Diencephalon (tissue), 1 donor: Measurements from ENCODE around the gene TCEA2. TPM values are rescaled to one million over a fixed set of nuclear protein-coding genes. Genes with fewer than 3 reads are reported as not detected.

Source experiments
- small RNA-seq: library from RNA; depleted of rRNA; stranded (forward); fragments of <200 nt; gene quantifications from one replicate; pipeline ENCODE3, GENCODE V24; 2014
- total RNA-seq: library from RNA; depleted of rRNA; stranded (reverse); fragments of >200 nt; gene quantifications from one replicate; pipeline ENCODE4 v1.2.3, GENCODE V29; 2014

Gene TCEA2
- total RNA-seq = 42.0 TPM

DNA sequence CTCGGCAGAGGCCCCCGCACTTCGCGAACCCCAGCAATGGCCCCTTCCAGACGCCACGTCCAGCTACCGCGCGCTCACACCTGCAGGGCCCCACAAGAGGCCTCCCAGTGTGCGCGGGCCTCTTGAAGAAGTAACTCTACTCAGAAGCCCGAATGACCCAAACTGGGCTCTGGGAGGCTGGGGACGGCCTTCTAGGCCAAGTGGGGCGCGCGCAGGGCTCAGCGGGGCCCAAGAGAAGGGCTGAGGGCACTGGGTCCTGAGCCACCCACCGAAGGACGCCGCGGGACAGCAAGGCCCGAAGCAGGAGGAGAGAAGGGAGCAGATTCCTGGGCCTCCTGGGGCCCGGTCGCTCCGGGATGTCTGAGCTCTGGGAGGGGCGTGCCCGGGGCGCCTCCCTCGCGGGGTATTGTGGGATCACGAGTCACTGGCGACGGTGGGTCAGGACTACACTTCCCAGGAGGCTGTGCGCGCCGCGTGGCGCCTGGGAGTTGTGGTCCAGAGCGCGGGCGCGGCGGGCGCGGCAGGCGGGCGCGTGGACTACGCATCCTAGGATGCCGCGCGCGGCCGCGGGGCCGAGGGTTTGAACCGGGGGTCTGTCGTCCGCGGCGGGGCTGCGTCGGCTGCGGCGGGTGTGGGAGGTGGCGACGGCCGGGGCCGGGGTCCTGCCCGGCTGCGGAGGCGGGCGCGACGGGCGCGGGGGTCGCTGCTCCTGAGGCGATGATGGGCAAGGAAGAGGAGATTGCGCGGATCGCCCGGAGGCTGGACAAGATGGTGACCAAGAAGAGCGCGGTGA, at the start of gene TCEA2:
Gene TCEA2, plus strand, starts transcription at position 603 of the 793 bp plus-strand sequence. Its CDS starts 115 bp downstream, at position 718.

DNA sequence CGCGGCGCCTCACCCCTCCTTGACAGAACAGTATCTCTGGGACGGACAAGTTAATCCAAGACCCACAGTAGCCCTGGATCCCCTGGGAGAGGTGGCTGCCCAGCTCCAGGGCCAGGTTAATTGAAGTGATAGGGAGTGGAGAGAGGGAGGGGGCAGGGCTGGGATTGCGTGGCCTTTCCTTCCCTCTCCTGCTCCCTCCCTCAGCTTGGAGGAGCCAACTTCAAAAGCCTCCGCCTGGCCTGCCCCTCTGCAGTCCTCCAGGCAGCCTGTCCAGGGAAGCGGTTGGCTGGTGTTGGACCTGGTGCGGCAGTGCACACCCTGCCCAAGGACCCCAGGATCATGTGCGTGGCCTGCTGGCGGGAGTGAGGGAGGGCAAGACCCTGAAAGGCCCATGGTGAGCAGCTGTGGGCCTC, 27.1 kb upstream of the TCEA2 start, which contains the start of gene C20orf204:
Gene C20orf204, plus strand, starts transcription at position 250 of the 413 bp plus-strand sequence. Its CDS starts 142 bp downstream, at position 392.

DNA sequence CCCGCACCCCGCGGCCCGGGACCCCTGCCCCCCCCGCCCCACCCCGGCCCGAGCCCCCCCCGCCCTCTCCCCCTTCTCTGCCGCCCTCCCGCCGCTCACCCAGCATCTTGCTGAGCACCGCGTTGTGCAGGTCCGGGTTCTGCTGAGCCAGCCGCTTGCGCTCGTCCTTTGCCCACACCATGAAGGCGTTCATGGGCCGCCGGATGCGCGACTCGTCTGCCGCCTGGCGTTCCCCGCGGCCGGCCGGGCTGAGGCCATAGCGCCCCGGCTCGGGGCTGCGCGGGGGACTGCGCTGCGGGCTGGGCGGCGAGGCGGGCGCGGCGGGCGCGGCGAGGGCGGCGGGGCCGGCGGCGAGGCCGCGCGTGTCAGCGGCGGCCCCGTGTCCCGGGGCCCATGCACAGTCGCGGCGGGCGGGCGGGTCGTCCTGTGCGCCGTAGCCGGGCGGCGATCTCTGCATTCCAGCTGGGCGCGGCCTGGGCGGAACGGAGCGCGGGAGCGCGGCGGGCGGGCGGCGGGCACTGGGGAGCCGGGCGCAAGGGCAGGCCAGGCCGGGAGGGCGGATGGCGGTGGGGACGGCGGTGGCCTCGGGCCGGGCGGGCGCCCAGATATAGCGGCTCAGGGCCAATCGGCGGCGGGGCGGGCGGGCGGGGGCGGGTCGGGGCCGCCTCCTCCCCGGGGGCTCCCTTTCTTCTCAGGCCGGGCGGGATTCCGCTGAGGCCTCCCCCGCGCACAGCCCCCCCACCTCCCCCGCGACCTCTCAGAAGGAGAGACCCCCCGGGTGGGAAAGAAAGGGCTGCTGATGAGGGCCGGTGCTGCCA, 13.7 kb upstream of the TCEA2 start, which contains the start of gene SOX18:
Gene SOX18, minus strand, starts transcription at position 580 of the 818 bp plus-strand sequence. Its CDS starts 123 bp downstream, at position 457.

DNA sequence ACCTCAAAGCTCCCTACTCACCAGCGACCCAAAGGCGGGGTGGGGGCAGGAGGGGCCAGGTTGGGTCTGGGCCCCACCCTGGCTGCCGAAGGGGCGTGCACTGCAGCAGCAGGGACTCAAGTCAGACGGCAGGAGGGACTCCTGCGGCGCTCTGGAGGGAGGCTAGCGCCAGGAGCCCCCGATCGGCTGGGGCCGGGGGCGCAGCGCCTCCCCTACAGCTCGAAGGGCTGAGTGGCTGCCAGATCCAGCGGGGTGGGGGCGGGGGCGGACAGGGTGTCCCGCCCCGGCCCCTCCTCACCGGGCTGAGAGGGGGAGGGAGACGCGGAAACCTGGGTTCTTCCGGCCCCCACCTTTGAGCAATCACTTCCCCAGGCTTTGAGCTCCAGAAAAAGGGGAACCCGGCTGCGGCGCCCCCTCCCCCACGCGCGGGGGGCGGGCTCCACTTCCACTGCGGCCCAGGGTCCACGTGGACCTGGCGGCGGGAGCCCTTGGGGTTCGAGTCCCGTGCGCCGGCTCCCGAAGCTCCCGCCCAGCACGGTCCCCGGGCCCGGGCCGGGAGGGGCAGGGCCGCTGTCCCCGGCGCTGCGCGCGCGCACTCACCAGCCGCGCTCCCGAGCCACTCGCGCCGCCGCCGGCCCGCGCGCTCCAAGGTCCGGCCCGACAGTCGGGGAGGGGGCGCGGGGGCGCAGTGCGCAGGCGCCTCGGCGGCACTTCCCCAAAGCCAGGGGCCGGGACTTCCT, 16.4 kb downstream of the TCEA2 start, which contains the start of gene RGS19:
Gene RGS19, minus strand, starts transcription at position 246 of the 740 bp plus-strand sequence. CDS start 2,632 bp downstream, outside the sequence.

DNA sequence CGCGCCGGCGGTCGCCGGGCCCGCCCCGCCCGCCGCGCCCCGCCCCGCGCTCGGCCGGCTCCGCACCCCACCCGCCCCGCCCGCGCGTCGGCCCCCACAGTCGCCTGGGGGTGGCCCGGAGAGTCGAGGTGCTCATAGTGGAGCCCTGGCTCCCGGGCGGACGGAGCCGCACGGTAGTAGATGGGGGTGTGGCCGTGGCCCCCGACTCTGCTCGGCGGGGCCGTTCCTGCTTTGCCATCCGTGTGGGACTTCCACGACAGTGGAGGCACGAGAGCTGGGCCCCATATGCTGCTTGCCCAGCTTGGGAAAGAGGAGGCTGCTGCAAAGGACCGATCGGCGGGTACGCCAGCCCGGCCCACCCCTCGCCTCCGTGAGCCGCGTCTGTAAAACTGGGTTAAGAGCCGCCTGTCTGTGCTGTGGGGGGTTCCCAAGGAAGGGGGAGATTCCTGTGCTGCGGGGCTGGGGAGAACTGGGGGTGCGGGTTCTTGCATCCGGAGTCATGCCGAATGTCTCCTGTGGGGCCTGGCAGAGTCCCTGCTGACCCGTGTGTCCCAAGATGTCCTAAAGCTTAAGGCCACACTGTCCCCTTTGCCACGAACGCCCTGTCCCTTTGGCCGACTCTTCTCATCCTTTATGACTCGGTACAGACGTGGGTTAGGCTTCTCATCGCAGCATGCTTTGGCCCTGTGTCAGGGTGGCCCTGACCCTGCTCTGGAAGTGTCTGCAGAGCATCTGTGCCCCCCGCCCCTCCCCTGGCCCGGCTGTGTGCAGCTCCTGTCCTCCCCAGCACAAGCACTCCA, 17.2 kb downstream of the TCEA2 start, which contains the start of gene OPRL1:
Gene OPRL1, plus strand, starts transcription at position 70 of the 800 bp plus-strand sequence. CDS start 12,639 bp downstream, outside the sequence.

DNA sequence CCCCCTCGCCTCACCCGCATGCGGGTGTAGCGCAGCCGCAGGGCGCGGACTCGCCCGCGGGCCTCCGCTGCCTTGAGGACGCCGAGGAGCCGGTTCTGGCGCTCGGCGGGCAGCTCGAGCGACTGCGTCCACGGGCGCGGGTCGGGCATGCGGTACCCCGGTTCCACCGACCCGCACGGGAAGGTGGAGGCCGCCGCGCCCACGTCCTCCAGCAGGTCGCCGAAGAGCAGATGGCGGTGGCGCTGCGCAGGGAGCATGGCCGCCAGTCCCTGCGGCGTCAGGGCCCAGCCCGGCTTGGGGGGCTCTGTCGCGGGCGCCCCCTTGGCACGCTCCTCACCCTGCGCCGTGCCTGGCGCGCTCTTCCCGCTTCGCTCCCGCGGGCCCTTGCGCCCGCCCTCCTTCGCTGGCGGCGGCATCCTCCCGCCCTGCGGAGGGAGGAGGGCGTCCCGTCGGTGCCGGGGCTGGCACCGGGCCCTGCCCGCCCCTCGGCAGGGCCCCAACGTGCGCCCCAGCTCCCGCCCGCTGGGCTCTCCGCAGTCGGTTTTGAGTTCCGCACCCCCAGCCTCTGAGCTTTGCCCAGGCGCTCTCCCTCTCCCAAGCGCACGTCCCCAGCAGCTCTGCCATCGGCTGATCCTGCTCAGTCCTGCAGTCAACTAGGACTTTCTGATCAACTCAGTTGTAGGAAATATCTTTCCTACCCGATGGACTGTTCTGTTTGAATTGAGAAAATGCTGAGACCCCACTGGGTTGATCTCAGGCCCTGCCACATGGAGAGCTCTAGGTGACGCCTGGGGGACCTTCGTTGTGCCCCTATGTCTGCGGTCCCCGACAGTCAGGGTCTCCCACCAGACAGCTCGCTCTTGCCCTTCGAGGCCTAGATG, 21.0 kb downstream of the TCEA2 start, which contains the start of gene LKAAEAR1:
Gene LKAAEAR1, minus strand, starts transcription at position 595 of the 881 bp plus-strand sequence. Its CDS starts 179 bp downstream, at position 416.

DNA sequence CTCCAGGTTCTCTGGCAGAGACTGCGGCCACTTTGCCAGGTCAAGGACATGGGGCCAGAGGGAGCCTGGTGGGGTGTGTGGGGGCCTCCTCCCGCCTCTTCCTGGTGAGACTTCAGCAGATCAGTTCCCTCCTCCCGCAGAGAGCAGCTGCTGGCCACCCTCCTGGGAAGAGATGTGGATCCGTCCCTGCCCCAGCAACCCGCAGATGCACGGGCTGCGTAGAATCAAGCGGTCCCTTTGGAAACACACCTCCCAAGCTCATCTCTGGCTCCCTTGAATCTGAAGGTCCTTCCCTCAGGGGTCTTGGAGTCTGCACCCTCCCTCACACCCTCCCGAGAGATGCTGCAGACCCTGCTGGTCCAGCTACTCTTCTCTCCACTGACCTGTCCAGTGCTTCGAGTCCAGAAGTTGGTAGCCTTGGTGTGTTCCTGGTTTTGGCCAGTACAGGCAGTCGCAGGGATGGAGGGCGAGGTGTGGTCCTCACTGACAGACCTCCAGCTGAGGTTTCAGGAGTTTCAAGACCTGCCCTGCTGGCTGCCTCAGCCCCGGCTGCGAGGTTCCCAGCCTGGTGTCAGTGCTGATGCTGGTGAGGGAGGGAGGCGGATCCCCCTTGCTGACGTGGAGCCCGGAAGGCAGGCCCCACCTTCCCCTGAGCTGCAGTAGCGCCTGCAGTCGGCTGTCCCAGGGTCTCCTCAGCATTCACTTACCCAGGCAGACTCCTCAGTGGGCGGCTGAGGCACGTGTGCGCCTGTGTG, 44.2 kb downstream of the TCEA2 start, which contains the start of gene NPBWR2:
Gene NPBWR2, minus strand, starts transcription at position 585 of the 755 bp plus-strand sequence. CDS start 734 bp downstream, outside the sequence.

Small RNAs within 50 kb of the gene (small RNA-seq; reads per million reads assigned to genes)
- gene AL355803.1 (not detected), gene MIR6813 (not detected)

Other genes starting within 250 kb of the TCEA2 start
- 20.3 TPM for gene ZBTB46, start 231.9 kb upstream of the TCEA2 start, total RNA-seq
- gene ABHD16B, start 201.7 kb upstream of the TCEA2 start, total RNA-seq = not detected
- gene TPD52L2, start 197.9 kb upstream of the TCEA2 start, total RNA-seq = 30.0 TPM
- gene DNAJC5, start 168.1 kb upstream of the TCEA2 start, total RNA-seq = 122 TPM
- gene UCKL1, start 106.8 kb upstream of the TCEA2 start, total RNA-seq = 17.8 TPM
- 18.0 TPM for gene ZNF512B, start 93.3 kb upstream of the TCEA2 start, total RNA-seq
- 10.4 TPM for gene SAMD10, start 83.6 kb upstream of the TCEA2 start, total RNA-seq
- 59.7 TPM for gene PRPF6, start 82.1 kb upstream of the TCEA2 start, total RNA-seq
- 3.7 TPM for gene C20orf204, start 27.0 kb upstream of the TCEA2 start, total RNA-seq
- gene SOX18, start 13.6 kb upstream of the TCEA2 start, total RNA-seq = 1.6 TPM
- 12.9 TPM for gene RGS19, start 16.3 kb downstream of the TCEA2 start, total RNA-seq
- 33.4 TPM for gene OPRL1, start 16.9 kb downstream of the TCEA2 start, total RNA-seq
- 2.1 TPM for gene LKAAEAR1, start 21.2 kb downstream of the TCEA2 start, total RNA-seq
- not detected for gene NPBWR2, start 44.4 kb downstream of the TCEA2 start, total RNA-seq
- 11.3 TPM for gene MYT1, start 101.3 kb downstream of the TCEA2 start, total RNA-seq
- gene PCMTD2, start 192.6 kb downstream of the TCEA2 start, total RNA-seq = 90.9 TPM